Measurements from ENCODE around the gene STRA8.

Gene STRA8

GRCh38 chr7:135238112-135238744 lies 4.6 kb downstream of the STRA8 start:
- DNase-seq (ENCODE audit: low read depth): no peak

- DNase-seq (ENCODE audit: low read depth): no peak
Measured at GRCh38 chr7:135239263-135239662, 5.6 kb downstream of the STRA8 start.

GRCh38 chr7:135240441-135240840 lies 6.8 kb downstream of the STRA8 start:
- DNase-seq (ENCODE audit: low read depth): no peak

- no peak for DNase-seq (ENCODE audit: low read depth)
Measured at GRCh38 chr7:135242096-135242684, 8.6 kb downstream of the STRA8 start.

- DNase-seq (ENCODE audit: low read depth): no peak
Measured at GRCh38 chr7:135245226-135246190, 11.9 kb downstream of the STRA8 start.

GRCh38 chr7:135246191-135246825 lies 12.7 kb downstream of the STRA8 start:
- DNase-seq (ENCODE audit: low read depth): no peak

GRCh38 chr7:135247746-135248471 lies 14.3 kb downstream of the STRA8 start:
- DNase-seq (ENCODE audit: low read depth): no peak

- DNase-seq (ENCODE audit: low read depth): no peak
Measured at GRCh38 chr7:135248546-135248945, 14.9 kb downstream of the STRA8 start.

GRCh38 chr7:135251496-135252391 lies 18.1 kb downstream of the STRA8 start:
- no peak for DNase-seq (ENCODE audit: low read depth)

- DNase-seq (ENCODE audit: low read depth): peak; percentile 73
Measured at GRCh38 chr7:135253851-135254771, 20.5 kb downstream of the STRA8 start.

- no peak for DNase-seq (ENCODE audit: low read depth)
Measured at GRCh38 chr7:135257790-135258189, 24.2 kb downstream of the STRA8 start.

- DNase-seq (ENCODE audit: low read depth): no peak
Measured at GRCh38 chr7:135258585-135258984, 24.9 kb downstream of the STRA8 start.

GRCh38 chr7:135259702-135260101 lies 26.1 kb downstream of the STRA8 start:
- DNase-seq (ENCODE audit: low read depth): no peak

- no peak for DNase-seq (ENCODE audit: low read depth)
Measured at GRCh38 chr7:135260470-135260869, 26.8 kb downstream of the STRA8 start.

GRCh38 chr7:135260930-135261721 lies 27.5 kb downstream of the STRA8 start:
- DNase-seq (ENCODE audit: low read depth): no peak

- DNase-seq (ENCODE audit: low read depth): no peak
Measured at GRCh38 chr7:135262623-135263320, 29.1 kb downstream of the STRA8 start.

GRCh38 chr7:135263321-135263970 lies 29.8 kb downstream of the STRA8 start:
- no peak for DNase-seq (ENCODE audit: low read depth)

GRCh38 chr7:135265637-135266036 lies 32.0 kb downstream of the STRA8 start:
- no peak for DNase-seq (ENCODE audit: low read depth)
